Measurements from ENCODE around the gene TIGIT.

GRCh38 chr3:114259566-114259965, 34.3 kb upstream of the TIGIT start:
- no peak for TF ChIP-seq POLR2A (IDR thresholded peaks at IDR 0.05; ENCODE audit: low read depth, low read length)
- no peak for TF ChIP-seq POLR2AphosphoS5 (IDR thresholded peaks at IDR 0.05; ENCODE audit: low read depth, low read length)
